ENCODE data around the gene SETD6. TPM values are rescaled to one million over a fixed set of nuclear protein-coding genes. Genes with fewer than 3 reads are reported as not detected.

Gene SETD6
- total and polyA plus RNA-seq, 2 of the 8 experiments (the other 6 are each of a cell fraction or from before 2014, with no cell fraction given): 25.3 to 40.5 TPM

DNA sequence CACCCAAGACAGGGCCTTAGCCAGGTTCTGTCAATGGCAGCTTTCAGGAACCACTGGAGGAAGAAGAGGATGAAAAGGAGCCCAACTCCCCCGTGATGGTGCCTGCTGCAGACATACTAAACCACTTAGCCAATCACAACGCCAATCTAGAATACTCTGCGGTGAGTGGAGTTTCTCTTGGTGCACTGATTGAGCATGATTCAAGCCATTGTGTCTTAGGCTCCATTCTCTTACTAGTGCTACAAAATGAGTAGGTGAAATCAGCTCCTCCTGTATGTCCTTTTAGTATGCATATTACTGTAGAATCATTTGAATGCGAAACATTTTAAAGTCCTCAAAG is 1.4 kb downstream of the SETD6 start:
- no peak overlapping the region for H2BK5ac ChIP-seq (ENCODE audit: low read depth, low read length)
- H3K79me2 ChIP-seq (ENCODE audit: control insufficient read depth in 1 of 2, insufficient read depth in 2 of 2, low read length in 2 of 2): peaks cover 0 to 24% of the 10 kb centered on the region in 2 experiments; a peak in 2 of 4 replicates
- FAIRE-seq: no peak
- no peaks in the 10 kb centered on the region; the same call in 1 of the 2 replicates for H3K79me1 ChIP-seq (ENCODE audit: low read depth, low read length)
- WGBS, 2 experiments (ENCODE audit: extremely low coverage in 1 of 2, insufficient coverage in 1 of 2, insufficient read length in 1 of 2, insufficient replicate concordance in 2 of 2, low coverage in 1 of 2, low lambda C conversion rate in 2 of 2, missing lambda C conversion rate in 1 of 2): 83% methylated on average over 4 of the region's 4 CpGs; no CpG with 5 or more reads in 1 of the 2 experiments
- no peaks in the 10 kb centered on the region; the same call in 1 of the 2 replicates for H3K23me2 ChIP-seq (ENCODE audit: low read depth, low read length)
- no peak overlapping the region for H2BK20ac ChIP-seq (ENCODE audit: low read length)
- no peak overlapping the region for H3K23ac ChIP-seq (ENCODE audit: insufficient read length)
- POLR2A ChIA-PET (ENCODE audit: partially characterized antibody): interaction anchor here (0.6 to 2.4 kb wide), 4 partner anchors 10 to 214 kb away, joined by 3 to 9 read pairs (median 4); no protein-coding TSS in a partner anchor
- no peak for DNase-seq (ENCODE audit: low read depth in 1 of 2, low spot score in 2 of 2)
- peaks cover 27 to 56% (median 46%) of the 10 kb centered on the region in 4 experiments for H3K36me3 ChIP-seq (ENCODE audit: control insufficient read depth in 2 of 4, insufficient read depth in 4 of 4, low read length in 3 of 4)
- H4K91ac ChIP-seq (replicated peaks; ENCODE audit: insufficient read length, low read length): no peak overlapping the region
- H4K8ac ChIP-seq (ENCODE audit: extremely low read depth, insufficient read depth, low read length): no peak overlapping the region
- TF ChIP-seq CBX8 (IDR thresholded peaks at IDR 0.05; ENCODE audit: borderline replicate concordance, low read depth, low read length) (no peak), POLR2A (IDR thresholded peaks at IDR 0.05; ENCODE audit: control extremely low read depth in 1 of 2, low read depth in 2 of 2, low read length in 2 of 2) (peak; percentile 16 to 40)
- no peak overlapping the region for H4K5ac ChIP-seq (ENCODE audit: insufficient read length, low read depth, low read length)
- peak overlapping the region; percentile 69 to 90; a peak in 3 of 4 replicates for H3K4me2 ChIP-seq (ENCODE audit: insufficient read depth in 1 of 2, low read depth in 2 of 2, low read length in 2 of 2)
- H3K27me3 ChIP-seq (replicated peaks in 1 of 4; ENCODE audit: control insufficient read depth in 3 of 4, extremely low read depth in 1 of 4, insufficient read depth in 3 of 4, low read length in 3 of 4): no peaks in the 10 kb centered on the region
- no peak overlapping the region for H3K27ac ChIP-seq (ENCODE audit: low read depth, low read length)
- H3K4me1 ChIP-seq (replicated peaks in 1 of 4; ENCODE audit: control insufficient read depth in 3 of 4, insufficient read depth in 4 of 4, low read length in 3 of 4): peaks cover 4 to 11% (median 6%) of the 10 kb centered on the region in 4 experiments
- H2AFZ ChIP-seq (ENCODE audit: low read length): no peak overlapping the region
- H2BK12ac ChIP-seq (ENCODE audit: low read depth, low read length): no peak overlapping the region
- H3K9ac ChIP-seq (replicated peaks in 1 of 4; ENCODE audit: extremely low read depth in 1 of 4, low read depth in 3 of 4, low read length in 3 of 4): no peak overlapping the region
- H3K56ac ChIP-seq (replicated peaks; ENCODE audit: insufficient read length, low read depth, low read length): no peak overlapping the region
- no peak overlapping the region for H2BK15ac ChIP-seq (ENCODE audit: low read length)
- peaks cover 10 to 21% of the 10 kb centered on the region in 2 experiments for H4K20me1 ChIP-seq (replicated peaks in 1 of 2; ENCODE audit: control insufficient read depth in 1 of 2, insufficient read depth in 2 of 2, low read length in 2 of 2)
- peak overlapping the region in 1 of 4 experiments; percentile 95; a peak in 2 of 8 replicates for H3K4me3 ChIP-seq (ENCODE audit: extremely low read depth in 1 of 4, insufficient read depth in 2 of 4, low read depth in 3 of 4, low read length in 4 of 4)
- no peaks in the 10 kb centered on the region for H3K9me3 ChIP-seq (ENCODE audit: insufficient read depth in 2 of 2, low read depth in 1 of 2, low read length in 1 of 2)
- no peak overlapping the region for H2AK5ac ChIP-seq (ENCODE audit: low read depth, low read length)
- H3K18ac ChIP-seq (ENCODE audit: extremely low read depth, low read length): no peak overlapping the region
- H2BK120ac ChIP-seq (replicated peaks; ENCODE audit: low read depth, low read length): no peak overlapping the region
- CTCF ChIA-PET (ENCODE audit: partially characterized antibody): interaction anchor here (0.7 to 1.3 kb wide), 3 partner anchors 17 to 240 kb away, joined by 3 read pairs; partner anchors contain the start of gene NDRG4
- no peak overlapping the region for H3K14ac ChIP-seq (ENCODE audit: insufficient read length)
- no peak overlapping the region for H3K4ac ChIP-seq (replicated peaks; ENCODE audit: insufficient read length, low read depth, low read length)
